Ectodermal cell (in vitro differentiated cells): Measurements from ENCODE around the gene S100A16.

Experiments used
- H3K27ac ChIP-seq: 2 replicates; pipeline ENCODE4 v1.7.0; 2013; ENCODE audit warnings: mild to moderate bottlenecking, low read depth, low read length; ENCODE audit not compliant: insufficient read depth, poor library complexity, severe bottlenecking
- H3K27me3 ChIP-seq: 2 replicates; pipeline ENCODE4 v1.7.0; 2013; ENCODE audit warnings: mild to moderate bottlenecking, low read length; ENCODE audit not compliant: insufficient read depth, control insufficient read depth, poor library complexity, severe bottlenecking
- H3K36me3 ChIP-seq: one replicate; pipeline ENCODE4 v1.7.0; 2013; ENCODE audit warnings: low read length; ENCODE audit not compliant: control insufficient read depth, insufficient read depth
- H3K4me1 ChIP-seq: one replicate; pipeline ENCODE4 v1.7.0; 2013; ENCODE audit warnings: low read length; ENCODE audit not compliant: control insufficient read depth, insufficient read depth
- H3K4me3 ChIP-seq: 2 replicates; pipeline ENCODE4 v1.7.0; 2013; ENCODE audit warnings: low read depth, low read length, control low read depth; ENCODE audit not compliant: insufficient read depth
- H3K9me3 ChIP-seq: 2 replicates; pipeline ENCODE4 v1.7.0; 2013; ENCODE audit warnings: mild to moderate bottlenecking, low read length, moderate library complexity; ENCODE audit not compliant: control insufficient read depth
- WGBS, 2 experiments: methylation state at CpG; one replicate each; pipeline ENCODE4 v1.1.7; 2013; ENCODE audit warnings: missing lambda C conversion rate in 2 of 2; 5-methylcytosine and 5-hydroxymethylcytosine counted together

The S100A16 gene

DNA sequence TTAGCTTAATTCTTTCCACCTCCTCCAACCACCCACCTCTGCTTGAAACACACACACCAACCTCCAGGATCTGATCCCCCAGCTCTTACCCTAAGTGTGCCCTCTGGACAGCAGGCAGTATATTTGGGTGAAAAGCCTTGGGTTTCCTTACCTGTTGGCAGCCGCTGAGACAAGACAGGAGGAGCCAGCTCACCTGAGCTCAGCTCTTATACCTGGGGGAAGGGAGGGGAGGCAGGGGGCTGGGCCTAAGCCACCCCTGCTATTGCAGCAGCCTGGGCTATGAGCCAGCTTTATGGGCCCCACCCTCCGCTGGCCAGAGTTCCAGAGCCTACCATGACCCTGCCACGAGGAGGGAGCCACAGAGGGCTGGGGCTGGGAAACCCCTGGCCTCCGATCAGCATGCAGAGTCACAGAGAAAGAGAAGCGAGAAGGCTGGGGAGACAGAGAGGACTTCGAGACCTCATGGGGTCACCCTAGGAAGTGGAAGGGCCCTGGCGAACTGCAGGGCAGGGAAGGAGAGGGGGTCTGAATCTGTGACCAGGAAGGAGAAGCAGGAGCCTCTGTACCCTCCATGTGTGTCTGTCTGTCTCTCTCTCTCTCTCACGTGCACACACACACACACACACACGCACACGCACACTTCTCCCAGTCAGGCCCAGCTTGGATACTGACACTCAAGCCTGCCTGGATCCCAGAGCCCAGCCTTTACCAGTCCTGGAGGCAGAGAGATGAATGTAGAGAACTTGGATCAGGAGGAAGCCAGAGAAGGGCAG lies 3.4 kb upstream of the S100A16 start, which contains the start of gene S100A14:
Gene S100A14, minus strand, starts transcription at position 182 of the 773 bp plus-strand sequence. CDS start 467 bp downstream, outside the sequence.
- Histone ChIP-seq H3K27me3 (no peaks in the 10 kb centered on the region), H3K4me3 (no peak within 1 kb of the TSS), H3K9me3 (no peaks in the 10 kb centered on the region), H3K36me3 (peaks cover 11% of the 10 kb centered on the region), H3K4me1 (peaks cover 16% of the 10 kb centered on the region), H3K27ac (no peak within 1 kb of the TSS)
- WGBS, 2 experiments: 85 to 88% methylated on average over 10 of the region's 10 CpGs

DNA sequence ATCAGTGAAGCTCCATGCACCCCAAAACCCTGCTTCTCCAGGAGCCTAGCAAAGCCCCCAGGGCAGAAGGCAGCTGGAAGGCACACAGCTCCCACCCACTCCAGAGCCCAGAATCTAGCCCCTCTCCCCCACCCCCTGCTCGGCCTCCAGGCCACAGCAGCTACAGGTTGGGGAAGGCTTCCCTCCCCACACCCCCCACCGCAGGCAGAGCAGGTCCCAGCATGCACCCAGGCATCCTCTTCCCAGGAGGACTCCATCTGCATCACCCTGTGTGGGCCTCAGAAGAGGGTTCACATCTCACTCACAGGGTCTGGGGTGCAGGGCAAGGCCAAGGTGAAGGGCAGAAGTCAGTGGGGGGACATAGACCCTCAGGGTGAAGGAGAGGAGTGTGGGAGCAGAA lies 2.5 kb upstream of the S100A16 start:
- peaks cover 11% of the 10 kb centered on the region for H3K36me3 ChIP-seq
- H3K27ac ChIP-seq: no peak overlapping the region
- no peaks in the 10 kb centered on the region for H3K9me3 ChIP-seq
- H3K4me1 ChIP-seq: peaks cover 16% of the 10 kb centered on the region
- H3K27me3 ChIP-seq: no peaks in the 10 kb centered on the region
- H3K4me3 ChIP-seq: no peak overlapping the region
- WGBS, 2 experiments: 82 to 88% methylated on average over 2 of the region's 2 CpGs

DNA sequence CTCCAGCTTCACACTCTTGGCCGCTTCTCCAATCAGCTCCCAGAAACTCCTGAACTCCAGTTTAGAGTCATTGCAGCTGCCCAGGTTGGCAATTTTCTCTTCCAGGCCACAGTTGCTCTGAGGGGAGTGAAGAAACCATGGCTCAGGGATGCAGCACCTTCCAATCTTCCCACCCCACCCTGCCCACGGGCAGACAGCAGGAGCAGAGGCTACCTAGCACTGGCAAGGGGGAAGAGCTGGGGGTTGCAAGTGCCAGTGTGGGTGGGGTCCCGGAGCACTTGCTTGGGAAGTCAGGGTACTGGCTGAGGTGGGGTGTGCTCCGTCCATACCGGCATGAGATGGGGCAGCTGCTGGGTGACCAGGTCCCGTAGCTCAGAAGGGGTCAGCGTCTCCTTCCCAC lies 2.0 kb upstream of the S100A16 start:
- Histone ChIP-seq H3K27me3 (no peaks in the 10 kb centered on the region), H3K4me3 (no peak overlapping the region), H3K27ac (no peak overlapping the region), H3K9me3 (no peaks in the 10 kb centered on the region), H3K4me1 (peaks cover 16% of the 10 kb centered on the region), H3K36me3 (peaks cover 11% of the 10 kb centered on the region)
- WGBS, 2 experiments: 92% methylated on average over 7 of the region's 7 CpGs

DNA sequence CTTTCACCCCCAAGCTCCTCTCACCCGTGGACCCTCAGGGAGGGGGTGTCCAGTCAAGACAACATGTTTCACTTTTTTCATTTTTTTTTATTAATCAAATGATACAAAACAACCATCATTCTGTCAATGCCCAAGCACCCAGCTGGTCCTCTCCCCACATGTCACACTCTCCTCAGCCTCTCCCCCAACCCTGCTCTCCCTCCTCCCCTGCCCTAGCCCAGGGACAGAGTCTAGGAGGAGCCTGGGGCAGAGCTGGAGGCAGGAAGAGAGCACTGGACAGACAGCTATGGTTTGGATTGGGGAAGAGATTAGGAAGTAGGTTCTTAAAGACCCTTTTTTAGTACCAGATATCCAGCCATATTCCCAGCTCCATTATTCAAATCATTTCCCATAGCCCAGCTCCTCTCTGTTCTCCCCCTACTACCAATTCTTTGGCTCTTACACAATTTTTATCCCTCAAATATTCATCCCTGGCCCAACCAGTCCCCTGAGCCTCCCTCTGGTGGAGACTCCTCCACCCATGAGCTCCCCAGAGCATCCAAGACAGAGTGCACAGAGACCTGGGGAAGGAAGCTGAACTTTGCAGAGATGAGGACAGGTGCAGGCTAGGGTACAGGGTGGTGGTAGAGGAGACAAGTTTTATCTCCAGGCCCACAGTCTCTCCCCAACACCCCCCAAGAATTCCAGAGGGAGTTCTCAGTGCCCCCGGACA lies 1.4 kb upstream of the S100A16 start:
- WGBS, 2 experiments: 86 to 88% methylated on average over 2 of the region's 2 CpGs
- Histone ChIP-seq H3K9me3 (no peaks in the 10 kb centered on the region), H3K27ac (no peak overlapping the region), H3K36me3 (peaks cover 10% of the 10 kb centered on the region), H3K4me3 (no peak overlapping the region), H3K27me3 (no peaks in the 10 kb centered on the region), H3K4me1 (peaks cover 19% of the 10 kb centered on the region)

DNA sequence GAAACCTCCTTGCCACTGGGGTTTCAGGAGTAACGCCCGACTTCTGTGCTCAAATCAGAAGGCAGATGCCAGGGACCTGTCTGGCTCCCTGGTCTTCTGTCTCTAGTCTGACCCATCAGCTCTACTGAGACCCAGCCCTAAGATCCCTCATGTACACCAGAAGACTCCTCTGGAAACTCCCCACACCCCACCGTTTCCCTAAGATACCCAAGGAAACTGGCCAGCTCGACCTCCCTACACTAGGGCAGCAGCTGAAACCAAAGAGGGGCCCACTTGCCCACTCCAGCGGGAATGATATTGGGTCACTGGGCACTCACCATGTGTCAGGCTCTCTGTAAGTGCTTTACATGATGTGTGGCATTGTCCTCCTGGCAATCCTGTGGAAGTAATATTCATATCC lies 469 bp upstream of the S100A16 start:
- 88 to 91% methylated on average over 5 of the region's 5 CpGs for WGBS, 2 experiments

DNA sequence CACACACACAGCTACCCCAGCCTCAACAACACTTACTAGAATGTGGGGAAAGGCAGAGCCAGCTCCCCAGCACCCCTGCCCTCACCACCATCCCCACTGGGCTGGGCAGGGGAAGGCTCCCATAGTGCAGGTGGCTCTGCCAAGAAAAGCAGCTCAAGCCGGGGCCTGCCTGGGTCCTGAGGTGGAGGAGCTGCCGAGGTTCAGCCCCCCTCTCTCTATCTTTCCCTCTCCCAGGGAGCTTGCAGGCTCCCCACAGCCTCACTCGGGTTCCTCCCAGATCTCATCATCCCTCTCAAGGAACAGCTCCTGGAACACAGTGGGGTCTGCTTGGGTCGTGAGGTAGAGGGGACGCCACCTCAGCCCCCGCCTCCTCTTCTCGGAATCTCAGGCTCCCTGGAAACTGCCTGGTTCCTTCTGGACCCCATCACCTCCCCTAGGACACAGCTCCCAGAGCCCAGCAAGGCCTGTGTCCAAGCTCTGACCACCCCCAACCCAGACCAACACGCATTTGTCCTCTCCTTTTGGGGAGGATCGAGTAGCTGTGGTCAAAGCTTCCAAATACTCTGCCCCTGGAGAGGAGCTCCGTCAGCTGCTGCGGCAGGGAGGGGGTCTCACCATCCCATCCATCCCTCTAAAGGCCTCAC lies 704 bp downstream of the S100A16 start:
- no peaks in the 10 kb centered on the region for H3K36me3 ChIP-seq
- peak overlapping the region; percentile 15 for H3K4me3 ChIP-seq
- no peaks in the 10 kb centered on the region for H3K9me3 ChIP-seq
- H3K27me3 ChIP-seq: no peaks in the 10 kb centered on the region
- WGBS, 2 experiments: 48 to 57% methylated on average over 11 of the region's 11 CpGs
- no peak overlapping the region for H3K27ac ChIP-seq
- peaks cover 29% of the 10 kb centered on the region for H3K4me1 ChIP-seq

More for the DNA sequence above, 469 bp upstream of the S100A16 start:
- H3K4me3 ChIP-seq: no peak overlapping the region
- no peaks in the 10 kb centered on the region for H3K9me3 ChIP-seq
- H3K27ac ChIP-seq: no peak overlapping the region
- H3K36me3 ChIP-seq: peaks cover under 1% of the 10 kb centered on the region
- H3K4me1 ChIP-seq: peaks cover 27% of the 10 kb centered on the region
- H3K27me3 ChIP-seq: no peaks in the 10 kb centered on the region

DNA sequence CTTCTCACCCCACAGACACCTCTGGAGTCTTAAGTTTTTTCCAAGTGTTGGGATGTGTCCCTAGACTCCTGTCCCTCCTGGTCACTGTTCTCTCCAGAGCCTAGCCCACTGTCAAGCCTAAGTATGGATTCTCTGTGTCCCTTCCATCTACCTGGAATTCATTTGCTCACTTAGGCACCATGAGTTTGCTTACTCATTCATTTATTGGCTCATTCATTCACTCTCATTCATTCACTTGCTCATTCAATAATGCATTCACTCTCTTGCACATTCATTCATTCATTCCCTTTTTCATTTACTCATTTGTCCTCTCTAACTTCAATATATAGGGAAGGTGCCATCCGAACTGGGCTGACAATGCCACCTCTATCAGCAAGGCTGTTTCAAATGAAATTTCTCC lies 1.6 kb downstream of the S100A16 start:
- no peak overlapping the region for H3K27ac ChIP-seq
- no peaks in the 10 kb centered on the region for H3K36me3 ChIP-seq

DNA sequence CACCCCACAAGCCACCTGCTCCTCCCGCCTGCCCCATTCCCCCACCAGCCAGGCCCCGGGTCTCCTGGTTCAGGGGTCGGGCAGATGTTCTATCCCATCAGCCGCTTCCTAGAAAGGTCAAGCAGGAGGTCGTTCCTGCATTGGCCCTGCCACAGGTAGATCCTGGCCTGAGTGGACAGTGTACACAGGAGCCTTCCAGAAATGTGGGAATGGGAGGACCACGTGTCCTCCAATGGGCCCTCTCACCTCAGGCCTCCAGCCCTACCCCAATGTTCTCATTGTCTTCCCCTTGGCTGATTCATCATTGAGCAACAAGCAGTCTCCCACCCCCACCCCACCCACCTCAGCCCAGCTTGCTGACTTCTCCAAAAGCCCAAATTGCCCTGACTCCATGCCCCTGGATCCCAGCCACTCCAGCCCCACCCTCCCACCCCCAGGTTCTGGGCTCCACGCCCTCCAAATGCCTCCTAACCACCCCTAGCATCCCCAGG lies 2.1 kb downstream of the S100A16 start:
- 90 to 94% methylated on average over 7 of the region's 7 CpGs for WGBS, 2 experiments
- Histone ChIP-seq H3K4me3 (no peak overlapping the region), H3K27ac (no peak overlapping the region)

More for the DNA sequence above, 1.6 kb downstream of the S100A16 start:
- Histone ChIP-seq H3K4me1 (peaks cover 29% of the 10 kb centered on the region), H3K9me3 (no peaks in the 10 kb centered on the region), H3K27me3 (no peaks in the 10 kb centered on the region), H3K4me3 (no peak overlapping the region)
- WGBS, 2 experiments: 91% methylated on average over 1 of the region's 1 CpG

DNA sequence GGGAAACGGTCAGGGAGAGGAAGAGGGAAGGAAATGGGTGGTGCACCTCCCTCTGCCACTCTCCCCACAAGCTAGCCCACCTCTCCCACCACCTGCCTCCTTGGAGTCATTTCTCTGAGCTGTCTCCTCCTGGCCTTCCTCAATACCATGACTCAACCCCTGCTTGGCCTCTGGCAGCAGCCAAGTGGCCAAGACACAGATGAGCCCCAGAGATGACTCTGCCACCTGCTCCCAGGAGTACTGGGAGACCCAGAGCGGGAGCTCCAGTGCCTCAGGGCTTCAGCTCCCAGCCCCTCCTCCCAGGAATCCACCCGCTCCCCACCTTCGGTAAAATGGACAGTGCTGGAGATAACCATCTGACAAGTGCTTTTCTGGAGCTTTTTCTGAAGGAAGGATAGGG lies 2.6 kb downstream of the S100A16 start:
- Histone ChIP-seq H3K9me3 (no peaks in the 10 kb centered on the region), H3K4me1 (peaks cover 29% of the 10 kb centered on the region), H3K36me3 (no peaks in the 10 kb centered on the region), H3K27ac (no peak overlapping the region), H3K27me3 (no peaks in the 10 kb centered on the region), H3K4me3 (no peak overlapping the region)
- WGBS, 2 experiments: 68 to 75% methylated on average over 4 of the region's 4 CpGs

More for the DNA sequence above, 2.1 kb downstream of the S100A16 start:
- Histone ChIP-seq H3K9me3 (no peaks in the 10 kb centered on the region), H3K36me3 (no peaks in the 10 kb centered on the region), H3K4me1 (peaks cover 29% of the 10 kb centered on the region), H3K27me3 (no peaks in the 10 kb centered on the region)

DNA sequence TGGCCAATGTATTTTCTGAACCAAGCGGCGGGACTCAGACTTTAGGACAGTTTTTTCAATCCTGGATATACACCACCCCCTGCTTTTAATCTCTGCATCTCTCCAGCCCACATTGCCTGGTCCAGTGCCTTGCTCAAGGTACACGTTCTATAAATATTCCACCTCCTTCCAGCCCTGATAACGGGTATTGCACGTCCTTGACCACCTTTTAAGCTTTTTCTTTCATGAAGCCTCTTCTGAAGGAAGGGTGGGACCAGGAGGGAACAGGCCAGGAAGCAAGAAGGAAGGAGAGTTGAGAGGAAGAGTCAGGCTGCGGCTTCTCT lies 3.4 kb downstream of the S100A16 start:
- Histone ChIP-seq H3K4me1 (peaks cover 29% of the 10 kb centered on the region), H3K4me3 (no peak overlapping the region)
- 82 to 84% methylated on average over 6 of the region's 6 CpGs for WGBS, 2 experiments

More for the DNA sequence above, 3.4 kb downstream of the S100A16 start:
- H3K27ac ChIP-seq: no peak overlapping the region
- H3K9me3 ChIP-seq: no peaks in the 10 kb centered on the region
- no peaks in the 10 kb centered on the region for H3K27me3 ChIP-seq
- no peaks in the 10 kb centered on the region for H3K36me3 ChIP-seq
